PC-3 (cell line): Measurements from ENCODE around the gene TRABD2A. TPM values are rescaled to one million over a fixed set of nuclear protein-coding genes. Genes with fewer than 3 reads are reported as not detected.

Experiments used
- ATAC-seq: fragments of 200-7000 bp; cut with Tn5 transposase; 2 replicates; pipeline ENCODE4 v1.9.1; 2020; ENCODE audit warnings: mild to moderate bottlenecking, moderate library complexity
- BruUV-seq: library from RNA; stranded (reverse); fragments of 400-500 nt; replicated peaks from 2 replicates; lab custom pipeline; 2021; lab: Mats Ljungman, UMichigan
- CTCF ChIA-PET: fragments of 300-600 bp; sonication (Branson Sonifier 250); formaldehyde crosslinking; loops from one replicate; lab custom pipeline; 2022; ENCODE audit warnings: antibody characterized with exemption; lab: Charles Lee
- POLR2A ChIA-PET: fragments of 300-600 bp; sonication (Branson Sonifier 250); formaldehyde crosslinking; loops from one replicate; lab custom pipeline; 2022; ENCODE audit warnings: antibody characterized with exemption; ENCODE audit not compliant: unreplicated experiment; lab: Charles Lee
- DNase-seq: peaks from one replicate; pipeline ENCODE4 v3.0.0-alpha.2; 2015
- H2AFZ ChIP-seq: fragments of 300-600 bp; sonication (generic); 2 replicates; pipeline ENCODE4 v1.6.0; 2016; ENCODE audit warnings: antibody characterized with exemption, low read length
- H3F3A ChIP-seq: fragments of 300-600 bp; sonication (generic); one replicate; pipeline ENCODE4 v1.6.0; 2017; ENCODE audit warnings: antibody characterized with exemption, low read length, control low read depth, mild to moderate bottlenecking; ENCODE audit not compliant: unreplicated experiment
- H3K27ac ChIP-seq: fragments of 300-600 bp; sonication (generic); 2 replicates; pipeline ENCODE4 v1.5.1; 2016; ENCODE audit warnings: mild to moderate bottlenecking, low read length
- H3K27me3 ChIP-seq: fragments of 300-600 bp; sonication (generic); 2 replicates; pipeline ENCODE4 v1.6.1; 2016; ENCODE audit warnings: low read length, mixed read lengths
- H3K36me3 ChIP-seq: fragments of 300-600 bp; sonication (generic); 2 replicates; pipeline ENCODE4 v1.6.1; 2016; ENCODE audit warnings: low read depth, mixed run types, low read length, mixed read lengths
- H3K4me1 ChIP-seq: fragments of 300-600 bp; sonication (generic); 2 replicates; pipeline ENCODE4 v1.5.1; 2016; ENCODE audit warnings: low read length; ENCODE audit not compliant: insufficient read depth
- H3K4me2 ChIP-seq: fragments of 300-600 bp; sonication (generic); 2 replicates; pipeline ENCODE4 v1.6.0; 2016; ENCODE audit warnings: low read length
- H3K4me3 ChIP-seq: fragments of 300-600 bp; sonication (generic); 2 replicates; pipeline ENCODE4 v1.5.1; 2016; ENCODE audit warnings: mild to moderate bottlenecking, low read length, mixed read lengths
- H3K79me2 ChIP-seq: fragments of 300-600 bp; sonication (generic); 2 replicates; pipeline ENCODE4 v1.6.1; 2017; ENCODE audit warnings: low read length, mixed read lengths
- H3K9ac ChIP-seq: fragments of 300-600 bp; sonication (generic); 2 replicates; pipeline ENCODE4 v1.6.0; 2016; ENCODE audit warnings: mild to moderate bottlenecking, low read length
- H3K9me2 ChIP-seq: fragments of 300-600 bp; sonication (generic); replicated peaks from 2 replicates; pipeline ENCODE4 v1.6.1; 2016; ENCODE audit warnings: mixed run types, low read length, mixed read lengths
- H3K9me3 ChIP-seq: fragments of 300-600 bp; sonication (generic); 2 replicates; pipeline ENCODE4 v1.6.1; 2016; ENCODE audit warnings: low read length, mixed read lengths
- H4K20me1 ChIP-seq: fragments of 300-600 bp; sonication (generic); 2 replicates; pipeline ENCODE4 v1.6.1; 2016; ENCODE audit warnings: low read length, mixed read lengths
- EZH2 ChIP-seq: fragments of 300-600 bp; sonication (generic); IDR thresholded peaks from one replicate; pipeline ENCODE4 v1.6.1; 2017; ENCODE audit warnings: antibody characterized with exemption, mild to moderate bottlenecking, low read length; ENCODE audit not compliant: unreplicated experiment
- EZH2phosphoT487 ChIP-seq: fragments of 300-600 bp; sonication (generic); IDR thresholded peaks from 2 replicates; pipeline ENCODE4 v1.6.1; 2018; ENCODE audit warnings: mild to moderate bottlenecking, antibody characterized with exemption, low read length, borderline replicate concordance
- intact Hi-C: fragments of 100-400 bp; cut with micrococcal nuclease; formaldehyde crosslinking; loops from 2 replicates; pipeline ENCODE4 v1.9.0; 2023
- total RNA-seq: library from RNA; depleted of rRNA; stranded (reverse); fragments of >200 nt; gene quantifications from 2 replicates; pipeline ENCODE4 v1.2.3, GENCODE V29; 2014
- TF ChIP-seq, protein P1 (sequence below): fragments of 300-600 bp; sonication (generic); conservative IDR thresholded peaks from 2 replicates; pipeline ENCODE4 v1.5.1; 2017; ENCODE audit warnings: antibody characterized with exemption, low read depth, mild to moderate bottlenecking, low read length

The TRABD2A gene
- total RNA-seq, 1 experiment from 2014 or later = 2.0 TPM

DNA sequence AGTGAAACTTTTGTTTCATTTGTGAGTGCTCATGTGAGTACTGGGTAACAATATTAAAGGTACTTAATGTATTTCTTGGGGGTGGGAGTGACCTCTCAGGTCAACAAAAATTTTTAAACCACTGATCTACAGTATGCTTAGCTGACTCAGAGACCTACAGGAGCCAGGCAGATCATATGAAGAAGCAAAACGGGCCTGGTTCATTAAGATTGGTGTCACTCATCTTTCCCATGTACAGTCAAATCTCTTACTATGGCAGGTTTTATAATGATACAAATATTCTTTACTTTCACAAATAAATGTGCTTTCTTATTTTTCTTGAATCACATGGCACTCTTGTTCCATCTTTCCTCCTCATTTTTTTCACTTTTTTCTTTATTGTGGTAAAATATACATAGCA lies 16.9 kb upstream of the TRABD2A start:
- no peak overlapping the region for H3K27ac ChIP-seq
- H3F3A ChIP-seq = no peaks in the 10 kb centered on the region
- no peak overlapping the region for H3K4me3 ChIP-seq
- no peaks in the 10 kb centered on the region for H3K9me2 ChIP-seq
- TF ChIP-seq EZH2phosphoT487 = no peak
- TF ChIP-seq, protein P1, sequence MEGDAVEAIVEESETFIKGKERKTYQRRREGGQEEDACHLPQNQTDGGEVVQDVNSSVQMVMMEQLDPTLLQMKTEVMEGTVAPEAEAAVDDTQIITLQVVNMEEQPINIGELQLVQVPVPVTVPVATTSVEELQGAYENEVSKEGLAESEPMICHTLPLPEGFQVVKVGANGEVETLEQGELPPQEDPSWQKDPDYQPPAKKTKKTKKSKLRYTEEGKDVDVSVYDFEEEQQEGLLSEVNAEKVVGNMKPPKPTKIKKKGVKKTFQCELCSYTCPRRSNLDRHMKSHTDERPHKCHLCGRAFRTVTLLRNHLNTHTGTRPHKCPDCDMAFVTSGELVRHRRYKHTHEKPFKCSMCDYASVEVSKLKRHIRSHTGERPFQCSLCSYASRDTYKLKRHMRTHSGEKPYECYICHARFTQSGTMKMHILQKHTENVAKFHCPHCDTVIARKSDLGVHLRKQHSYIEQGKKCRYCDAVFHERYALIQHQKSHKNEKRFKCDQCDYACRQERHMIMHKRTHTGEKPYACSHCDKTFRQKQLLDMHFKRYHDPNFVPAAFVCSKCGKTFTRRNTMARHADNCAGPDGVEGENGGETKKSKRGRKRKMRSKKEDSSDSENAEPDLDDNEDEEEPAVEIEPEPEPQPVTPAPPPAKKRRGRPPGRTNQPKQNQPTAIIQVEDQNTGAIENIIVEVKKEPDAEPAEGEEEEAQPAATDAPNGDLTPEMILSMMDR = no peak
- TF ChIP-seq EZH2 = no peak
- no peaks in the 10 kb centered on the region for H4K20me1 ChIP-seq
- H3K27me3 ChIP-seq = no peaks in the 10 kb centered on the region
- ChIA-PET CTCF (no interaction called here), POLR2A (no interaction called here)
- H3K4me2 ChIP-seq = no peak overlapping the region
- H3K4me1 ChIP-seq = peaks cover 13% of the 10 kb centered on the region
- no peaks in the 10 kb centered on the region for H3K79me2 ChIP-seq
- H2AFZ ChIP-seq = no peak overlapping the region
- H3K36me3 ChIP-seq = no peaks in the 10 kb centered on the region
- BruUV-seq = no TSS peak
- H3K9ac ChIP-seq = no peak overlapping the region
- ATAC-seq = no peak
- no peaks in the 10 kb centered on the region for H3K9me3 ChIP-seq
- intact Hi-C loops = no loop called here
- DNase-seq = no peak

DNA sequence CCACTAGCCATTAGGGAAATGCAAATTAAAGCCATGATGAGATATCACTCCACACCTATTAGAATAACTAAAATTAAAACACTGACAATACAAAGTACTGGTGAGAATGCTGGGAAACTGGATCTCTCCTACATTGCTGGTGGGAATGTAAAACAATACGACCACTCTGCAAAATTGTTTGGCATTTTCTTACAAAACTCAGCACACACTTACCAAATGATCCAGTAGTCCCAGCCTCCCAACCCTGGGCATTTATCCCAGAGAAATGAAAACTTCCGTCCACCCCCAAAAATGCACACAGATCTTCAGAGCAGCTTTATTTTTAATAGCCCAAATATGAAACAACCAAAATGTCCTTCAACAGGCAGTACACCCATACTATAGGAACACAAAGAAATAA lies 15.7 kb upstream of the TRABD2A start:
- Histone ChIP-seq H3K4me3 (no peak overlapping the region), H3K36me3 (no peaks in the 10 kb centered on the region), H3K9me3 (no peaks in the 10 kb centered on the region), H3K9ac (no peak overlapping the region), H3K4me1 (peaks cover 13% of the 10 kb centered on the region), H4K20me1 (no peaks in the 10 kb centered on the region), H3K4me2 (no peak overlapping the region), H3K79me2 (no peaks in the 10 kb centered on the region), H3K27ac (no peak overlapping the region), H3K27me3 (no peaks in the 10 kb centered on the region), H2AFZ (no peak overlapping the region), H3K9me2 (no peaks in the 10 kb centered on the region), H3F3A (no peaks in the 10 kb centered on the region)
- CTCF ChIA-PET = no interaction called here
- POLR2A ChIA-PET = no interaction called here
- no peak for TF ChIP-seq EZH2phosphoT487
- no peak for TF ChIP-seq EZH2
- TF ChIP-seq, protein P1 = no peak
- DNase-seq = no peak
- no peak for ATAC-seq
- no TSS peak for BruUV-seq
- intact Hi-C loops = no loop called here

DNA sequence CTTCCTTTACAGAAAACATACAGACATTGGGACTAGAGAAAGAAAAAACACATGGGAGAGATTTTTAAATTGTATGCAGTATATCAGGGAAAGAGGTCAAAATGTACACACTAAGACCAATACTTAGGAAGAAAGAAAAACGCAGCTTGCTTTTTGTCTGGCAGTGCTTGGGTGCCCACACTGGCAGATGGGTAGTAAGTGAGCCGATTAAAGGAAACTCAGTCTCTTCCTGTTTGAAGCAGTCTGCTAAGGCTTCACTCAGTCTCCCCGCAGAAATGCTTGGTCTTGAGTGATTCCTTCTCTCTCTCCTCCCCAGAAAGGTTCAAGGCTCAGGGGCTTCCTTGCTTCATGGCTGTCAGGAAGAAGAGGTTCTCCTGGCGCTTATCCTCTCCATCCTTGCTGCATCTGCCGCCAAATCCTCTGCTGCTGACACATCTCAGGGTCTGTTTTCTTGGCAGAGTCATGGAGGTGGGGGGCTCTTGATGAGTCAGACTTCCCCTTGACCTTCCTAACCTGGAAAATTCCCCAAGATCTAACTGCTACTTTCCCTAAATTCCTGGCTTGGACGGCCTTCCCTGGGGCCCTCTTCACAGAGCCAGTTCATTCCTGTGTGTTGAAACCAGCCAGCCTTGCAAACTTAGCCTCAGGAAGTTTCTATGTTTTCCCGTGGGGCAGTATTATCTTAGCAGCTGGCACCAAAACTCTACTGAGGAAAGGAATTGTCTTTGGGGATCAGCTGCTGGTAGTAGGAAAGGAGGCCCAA lies 14.1 kb upstream of the TRABD2A start:
- H4K20me1 ChIP-seq = no peaks in the 10 kb centered on the region
- H2AFZ ChIP-seq = no peak overlapping the region
- peaks cover 13% of the 10 kb centered on the region for H3K4me1 ChIP-seq
- H3K27ac ChIP-seq = no peak overlapping the region
- no peaks in the 10 kb centered on the region for H3K27me3 ChIP-seq
- H3K9me2 ChIP-seq = no peaks in the 10 kb centered on the region
- no peak for TF ChIP-seq EZH2
- TF ChIP-seq EZH2phosphoT487 = no peak
- TF ChIP-seq, protein P1 = no peak
- no peaks in the 10 kb centered on the region for H3K9me3 ChIP-seq
- no peak overlapping the region for H3K4me2 ChIP-seq
- H3F3A ChIP-seq = no peaks in the 10 kb centered on the region
- no peaks in the 10 kb centered on the region for H3K79me2 ChIP-seq
- ChIA-PET CTCF (no interaction called here), POLR2A (no interaction called here)
- no peak for DNase-seq
- no TSS peak for BruUV-seq
- H3K36me3 ChIP-seq = no peaks in the 10 kb centered on the region
- H3K4me3 ChIP-seq = no peak overlapping the region
- intact Hi-C loops = no loop called here
- ATAC-seq = no peak
- H3K9ac ChIP-seq = no peak overlapping the region
